ENCODE data around the gene PORCN.
"Not testable (repeated sequence)": the region's sequence is repeated elsewhere in the genome, so short reads cannot be mapped to it uniquely, and the experiment has no call there.

Gene PORCN

DNA sequence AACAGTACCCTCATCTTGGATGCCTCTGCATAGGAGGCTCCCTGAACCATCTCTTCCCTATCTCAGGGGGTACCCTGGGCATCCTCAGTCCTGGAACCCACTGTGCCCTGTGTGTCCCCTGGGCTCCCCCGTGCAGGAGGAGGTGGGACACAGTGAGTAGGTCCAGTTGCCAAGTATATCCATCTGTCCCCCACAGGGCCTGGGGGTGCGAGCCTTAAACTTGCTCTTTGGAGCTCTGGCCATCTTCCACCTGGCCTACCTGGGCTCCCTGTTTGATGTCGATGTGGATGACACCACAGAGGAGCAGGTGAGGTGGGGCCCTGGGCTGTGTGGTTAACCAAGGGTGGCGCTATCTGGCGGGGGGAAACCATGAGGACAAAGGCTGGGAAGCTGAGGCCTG is 8.2 kb downstream of the PORCN start:
- TF ChIP-seq, protein P1, sequence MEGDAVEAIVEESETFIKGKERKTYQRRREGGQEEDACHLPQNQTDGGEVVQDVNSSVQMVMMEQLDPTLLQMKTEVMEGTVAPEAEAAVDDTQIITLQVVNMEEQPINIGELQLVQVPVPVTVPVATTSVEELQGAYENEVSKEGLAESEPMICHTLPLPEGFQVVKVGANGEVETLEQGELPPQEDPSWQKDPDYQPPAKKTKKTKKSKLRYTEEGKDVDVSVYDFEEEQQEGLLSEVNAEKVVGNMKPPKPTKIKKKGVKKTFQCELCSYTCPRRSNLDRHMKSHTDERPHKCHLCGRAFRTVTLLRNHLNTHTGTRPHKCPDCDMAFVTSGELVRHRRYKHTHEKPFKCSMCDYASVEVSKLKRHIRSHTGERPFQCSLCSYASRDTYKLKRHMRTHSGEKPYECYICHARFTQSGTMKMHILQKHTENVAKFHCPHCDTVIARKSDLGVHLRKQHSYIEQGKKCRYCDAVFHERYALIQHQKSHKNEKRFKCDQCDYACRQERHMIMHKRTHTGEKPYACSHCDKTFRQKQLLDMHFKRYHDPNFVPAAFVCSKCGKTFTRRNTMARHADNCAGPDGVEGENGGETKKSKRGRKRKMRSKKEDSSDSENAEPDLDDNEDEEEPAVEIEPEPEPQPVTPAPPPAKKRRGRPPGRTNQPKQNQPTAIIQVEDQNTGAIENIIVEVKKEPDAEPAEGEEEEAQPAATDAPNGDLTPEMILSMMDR (IDR thresholded peaks at IDR 0.05; ENCODE audit: low read depth, low read length) = no peak
- no peak for DNase-seq (ENCODE audit: extremely low read depth, low read depth)

DNA sequence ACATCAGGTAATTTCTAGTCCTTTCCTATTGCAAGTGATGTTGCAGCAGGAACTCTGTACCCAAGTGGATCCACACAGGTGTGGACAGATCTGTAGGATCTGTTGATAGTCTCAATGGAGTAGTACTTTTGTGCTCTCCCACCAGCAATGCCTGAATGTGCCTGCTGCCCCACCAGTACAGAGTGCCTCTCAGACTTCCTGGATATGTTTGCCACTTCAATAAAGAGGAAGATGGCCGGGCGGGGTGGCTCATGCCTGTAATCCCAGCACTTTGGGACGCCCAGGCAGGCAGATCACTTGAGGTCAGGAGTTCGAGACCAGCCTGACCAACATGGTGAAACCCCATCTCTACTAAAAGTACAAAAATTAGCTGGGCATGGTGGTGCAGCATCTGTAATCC is 10.7 kb downstream of the PORCN start:
- not testable (repeated sequence) for DNase-seq (ENCODE audit: extremely low read depth, low read depth)

DNA sequence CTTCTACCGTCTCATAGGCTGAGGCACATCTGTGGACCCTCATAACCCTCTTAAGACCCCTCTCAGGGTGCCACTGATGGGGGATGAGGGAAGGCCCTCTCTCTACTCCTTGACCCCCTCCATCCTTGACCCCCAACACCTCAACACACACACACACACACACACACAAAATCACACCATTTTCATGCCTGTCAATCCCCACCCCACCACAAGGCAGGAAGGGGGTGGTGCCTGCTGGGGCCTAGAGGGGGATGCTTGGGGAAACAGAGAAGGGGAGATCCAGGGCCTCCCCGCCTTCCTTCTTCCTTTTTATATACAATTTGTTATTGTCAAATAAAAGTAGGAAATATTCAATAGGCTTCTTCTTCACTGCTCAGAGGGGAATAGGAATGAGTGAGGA is 11.7 kb downstream of the PORCN start:
- DNase-seq (ENCODE audit: extremely low read depth, low read depth) = no peak
- TF ChIP-seq, protein P1 (IDR thresholded peaks at IDR 0.05; ENCODE audit: low read depth, low read length) = no peak

GRCh38 chrX:48520976-48521352 is 12.2 kb downstream of the PORCN start:
- TF ChIP-seq, protein P1 (IDR thresholded peaks at IDR 0.05; ENCODE audit: low read depth, low read length) = no peak
- no peak for DNase-seq (ENCODE audit: extremely low read depth, low read depth)

- TF ChIP-seq, protein P1 (IDR thresholded peaks at IDR 0.05; ENCODE audit: low read depth, low read length) = no peak
- DNase-seq (ENCODE audit: extremely low read depth, low read depth) = peak; percentile 34
Measured at GRCh38 chrX:48521353-48522243, 12.8 kb downstream of the PORCN start, which contains the start of gene EBP. EBP (plus strand) TSS chrX:48521808; CDS start chrX:48523772, 1,964 bp downstream.

- TF ChIP-seq, protein P1 (IDR thresholded peaks at IDR 0.05; ENCODE audit: low read depth, low read length) = no peak
- no peak for DNase-seq (ENCODE audit: extremely low read depth, low read depth)
Measured at GRCh38 chrX:48522291-48522690, 13.5 kb downstream of the PORCN start.

DNA sequence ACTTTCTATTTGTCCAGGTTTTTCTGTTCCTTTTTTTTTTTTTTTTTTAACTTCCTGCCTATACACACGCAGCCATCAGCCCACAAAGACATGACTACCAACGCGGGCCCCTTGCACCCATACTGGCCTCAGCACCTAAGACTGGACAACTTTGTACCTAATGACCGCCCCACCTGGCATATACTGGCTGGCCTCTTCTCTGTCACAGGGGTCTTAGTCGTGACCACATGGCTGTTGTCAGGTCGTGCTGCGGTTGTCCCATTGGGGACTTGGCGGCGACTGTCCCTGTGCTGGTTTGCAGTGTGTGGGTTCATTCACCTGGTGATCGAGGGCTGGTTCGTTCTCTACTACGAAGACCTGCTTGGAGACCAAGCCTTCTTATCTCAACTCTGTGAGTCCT is 14.9 kb downstream of the PORCN start:
- no peak for DNase-seq (ENCODE audit: extremely low read depth, low read depth)
- TF ChIP-seq, protein P1 (IDR thresholded peaks at IDR 0.05; ENCODE audit: low read depth, low read length) = no peak

- DNase-seq (ENCODE audit: extremely low read depth, low read depth) = not testable (repeated sequence)
Measured at GRCh38 chrX:48525853-48526252, 17.1 kb downstream of the PORCN start.

Measured in AG09319 (cell line).